Ishikawa (cell line): ENCODE measurements around the gene KLF13.

Experiments used
- CEBPB ChIP-seq: IDR thresholded peaks from 2 replicates; pipeline ENCODE4 v1.6.1; 2012
- CREB1 ChIP-seq: IDR thresholded peaks from 2 replicates; pipeline ENCODE4 v1.6.1; 2012; ENCODE audit warnings: low read depth
- EGR1 ChIP-seq: IDR thresholded peaks from 2 replicates; pipeline ENCODE4 v1.6.1; 2012
- EP300 ChIP-seq: IDR thresholded peaks from 2 replicates; pipeline ENCODE4 v1.6.1; 2012; ENCODE audit warnings: borderline replicate concordance
- FOXM1 ChIP-seq: IDR thresholded peaks from 2 replicates; pipeline ENCODE4 v1.6.1; 2012; ENCODE audit warnings: low read depth, borderline replicate concordance
- MAX ChIP-seq: IDR thresholded peaks from 2 replicates; pipeline ENCODE4 v1.6.1; 2012
- NFIC ChIP-seq: IDR thresholded peaks from 2 replicates; pipeline ENCODE4 v1.6.1; 2012
- RAD21 ChIP-seq: IDR thresholded peaks from 2 replicates; pipeline ENCODE4 v1.6.1; 2012; ENCODE audit warnings: low read depth
- REST ChIP-seq: IDR thresholded peaks from 2 replicates; pipeline ENCODE4 v1.6.1; 2012; ENCODE audit warnings: low read depth, mild to moderate bottlenecking
- TAF1 ChIP-seq: IDR thresholded peaks from 2 replicates; pipeline ENCODE4 v1.6.1; 2012; ENCODE audit warnings: low read depth, mild to moderate bottlenecking
- TCF12 ChIP-seq: IDR thresholded peaks from 2 replicates; pipeline ENCODE4 v1.6.1; 2012; ENCODE audit warnings: low read depth
- TEAD4 ChIP-seq: IDR thresholded peaks from 2 replicates; pipeline ENCODE4 v1.6.1; 2012
- USF1 ChIP-seq: IDR thresholded peaks from 2 replicates; pipeline ENCODE4 v1.6.1; 2012
- YY1 ChIP-seq: IDR thresholded peaks from 2 replicates; pipeline ENCODE4 v1.6.1; 2012; ENCODE audit warnings: low read depth
- ZBTB7A ChIP-seq: IDR thresholded peaks from 2 replicates; pipeline ENCODE4 v1.6.1; 2012; ENCODE audit warnings: low read depth

KLF13 gene

GRCh38 chr15:31326156-31326874, at the start of gene KLF13:
Gene KLF13 (plus strand): TSS chr15:31326835. CDS start chr15:31327213, 378 bp downstream.
- no peak; the same call in 1 of the 2 replicates for TF ChIP-seq ZBTB7A
- peak; percentile 9; the same call in 1 of the 2 replicates for TF ChIP-seq NFIC
- TF ChIP-seq TEAD4: no peak
- TF ChIP-seq USF1: peak; percentile 25; the same call in 1 of the 2 replicates
- peak; percentile 75; the same call in 1 of the 2 replicates for TF ChIP-seq TAF1
- TF ChIP-seq FOXM1: no peak
- no peak; the same call in 1 of the 2 replicates for TF ChIP-seq EP300
- TF ChIP-seq CREB1: peak; percentile 57; the same call in 1 of the 2 replicates
- TF ChIP-seq YY1: no peak; the same call in 1 of the 2 replicates
- 0 out of 2 replicates have a peak, but pooled peaks have one; percentile 32 for TF ChIP-seq MAX
- peak; percentile 96 for TF ChIP-seq EGR1
- TF ChIP-seq TCF12: peak; percentile 64
- TF ChIP-seq REST: no peak
- TF ChIP-seq RAD21: no peak
- no peak for TF ChIP-seq CEBPB

- TF ChIP-seq NFIC (no peak), CREB1 (no peak), TCF12 (no peak), TAF1 (no peak), EGR1 (no peak), MAX (no peak), FOXM1 (no peak), EP300 (no peak), USF1 (no peak), CEBPB (no peak)
These were observed 49.1 kb upstream of the KLF13 start for GRCh38 chr15:31277335-31278060.

- TF ChIP-seq FOXM1 (no peak), TAF1 (no peak), CEBPB (no peak), TCF12 (no peak), TEAD4 (no peak), CREB1 (no peak), USF1 (no peak), REST (no peak), NFIC (no peak), RAD21 (no peak)
These were observed 48.6 kb upstream of the KLF13 start for GRCh38 chr15:31278061-31278445.

GRCh38 chr15:31278544-31279220, 48.0 kb upstream of the KLF13 start:
- TF ChIP-seq EP300 (no peak), RAD21 (no peak), TAF1 (no peak), CEBPB (no peak), FOXM1 (no peak), MAX (no peak)
